ENCODE data around the gene OSTC.

GRCh38 chr4:108674356-108674977 is 24.1 kb downstream of the OSTC start:
- TF ChIP-seq CTCF (IDR thresholded peaks at IDR 0.05) (no peak), POLR2A (IDR thresholded peaks at IDR 0.05) (no peak), POLR2AphosphoS5 (IDR thresholded peaks at IDR 0.05; ENCODE audit: insufficient read depth in 1 of 2, low read depth in 1 of 2) (no peak)
